Upper lobe of left lung (tissue), 6 donors: ENCODE measurements around the gene PEX14. TPM values are rescaled to one million over a fixed set of nuclear protein-coding genes. Genes with fewer than 3 reads are reported as not detected.

Experiments used
- ATAC-seq, 2 donors: fragments of 200-7000 bp; cut with Tn5 transposase; one replicate each; pipeline ENCODE4 v1.9.1; 2022; ENCODE audit warnings: mild to moderate bottlenecking in 2 of 2, moderate library complexity in 2 of 2; ENCODE audit not compliant: low FRiP score in 2 of 2
- DNase-seq, 2 donors: peaks; one replicate each; pipeline ENCODE4 v3.0.0-alpha.2; 2019 to 2020
- H3K27ac ChIP-seq, 4 donors: fragments of 200-600 bp; sonication (generic); one replicate each; pipeline ENCODE4 v1.5.1; 2016 to 2019
- H3K27me3 ChIP-seq, 4 donors: fragments of 200-600 bp; sonication (generic); one replicate each; pipeline ENCODE4 v1.5.1; 2017 to 2019
- H3K36me3 ChIP-seq, 4 donors: fragments of 200-600 bp; sonication (generic); one replicate each; pipeline ENCODE4 v1.5.1; 2016 to 2019
- H3K4me1 ChIP-seq, 4 donors: fragments of 200-600 bp; sonication (generic); one replicate each; pipeline ENCODE4 v1.5.1; 2018 to 2019
- H3K4me3 ChIP-seq, 4 donors: fragments of 200-600 bp; sonication (generic); one replicate each; pipeline ENCODE4 v1.5.1; 2017 to 2019; ENCODE audit warnings: mild to moderate bottlenecking in 2 of 4, moderate library complexity in 1 of 4
- H3K9me3 ChIP-seq, 4 donors: fragments of 200-600 bp; sonication (generic); one replicate each; pipeline ENCODE4 v1.5.1; 2018 to 2019
- EP300 ChIP-seq, 4 donors: sonication (generic); formaldehyde crosslinking; IDR thresholded peaks; one replicate each; pipeline ENCODE4 v1.5.1; 2017; ENCODE audit warnings: antibody characterized with exemption in 4 of 4, control low read depth in 2 of 4
- POLR2A ChIP-seq, 4 donors: fragments of 450-650 bp; IDR thresholded peaks; one replicate each; pipeline ENCODE4 v1.5.1; 2016 to 2017; ENCODE audit warnings: antibody characterized with exemption in 4 of 4, mild to moderate bottlenecking in 2 of 4
- POLR2AphosphoS5 ChIP-seq, 2 donors: sonication (generic); formaldehyde crosslinking; IDR thresholded peaks; one replicate each; pipeline ENCODE4 v1.5.1; 2017; ENCODE audit warnings: antibody characterized with exemption in 2 of 2
- whole genome bisulfite sequencing, 2 donors: methylation state at CpG; one replicate each; pipeline ENCODE4 v1.1.5; 2017 to 2018; 5-methylcytosine and 5-hydroxymethylcytosine counted together
- total RNA-seq, 6 donors: library from RNA; depleted of rRNA in 4 of 6; stranded (reverse); fragments of >200 nt in 4 of 6; gene quantifications; one replicate each; pipeline versions ENCODE4 v1.1.0 to v1.2.1, GENCODE V29; 2016 to 2021
- TF ChIP-seq, protein P1 (sequence below), 6 experiments: fragments of 450-650 bp in 4 of 6; fragments of 200-600 bp in 2 of 6; sonication (generic) in 2 of 6; IDR thresholded peaks; one replicate each; pipeline ENCODE4 v1.5.1; 2016 to 2019; ENCODE audit warnings: antibody characterized with exemption in 6 of 6
- donor health status: DM: no; HTN: no; CAD: no; lungs with moderate emphysema.
- donor health status: DM: no; HTN: yes; CAD: no; lungs with severe emphysema.

The PEX14 gene
- total RNA-seq, 6 donors from 2014 or later, result 21.2 to 43.0 (median 29.9) TPM

DNA sequence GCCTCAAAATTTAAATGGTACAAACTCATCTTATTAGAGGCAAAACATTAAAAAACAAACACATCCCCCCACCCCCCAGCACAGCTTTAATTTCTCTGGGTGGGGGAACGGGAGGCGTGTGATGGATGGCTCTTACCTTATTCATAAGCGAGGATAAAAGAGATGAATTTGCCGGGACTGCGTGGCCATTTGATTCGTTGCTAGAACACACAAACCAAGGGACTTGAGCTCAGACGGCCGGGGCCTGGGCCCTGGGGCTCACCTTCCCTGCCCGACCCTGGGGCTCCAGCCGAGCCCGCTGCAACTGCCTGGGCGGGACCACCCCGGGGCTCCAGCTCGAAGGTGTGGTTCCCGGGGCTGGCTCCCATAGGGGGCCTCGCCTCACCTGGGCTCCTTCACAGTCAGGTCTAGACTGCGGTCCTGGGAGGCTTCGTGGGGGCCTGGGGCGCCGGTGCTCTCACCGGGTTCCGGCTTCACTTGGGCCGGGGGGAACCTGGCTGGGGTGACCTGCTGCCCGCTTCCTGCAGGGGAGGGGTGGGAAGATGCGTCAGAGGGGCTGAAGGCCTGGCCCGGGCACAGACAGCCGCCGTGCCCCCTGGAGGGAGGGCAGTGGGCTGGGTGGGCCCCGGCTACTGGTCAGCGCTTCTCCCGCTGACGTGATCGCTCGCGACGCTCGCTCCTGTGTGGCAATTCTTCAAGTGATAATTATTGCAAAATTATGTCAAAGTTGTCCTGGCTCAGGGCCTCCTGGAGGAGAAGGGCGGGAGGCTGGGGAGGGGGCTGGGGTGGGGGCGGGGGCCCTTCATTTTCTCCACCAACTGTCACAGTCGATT, 176.0 kb downstream of the PEX14 start:
- Histone ChIP-seq H3K9me3 (no peaks in the 10 kb centered on the region), H3K27ac (peak overlapping the region; percentile 65 to 88 (median 75)), H3K27me3 (no peaks in the 10 kb centered on the region), H3K4me3 (no peak overlapping the region), H3K4me1 (peaks cover 6 to 32% (median 23%) of the 10 kb centered on the region in 4 donors), H3K36me3 (peaks cover 0 to 98% (median 70%) of the 10 kb centered on the region in 4 donors)
- TF ChIP-seq POLR2A (IDR thresholded peaks at IDR 0.05) (no peak), POLR2AphosphoS5 (IDR thresholded peaks at IDR 0.05) (no peak), EP300 (IDR thresholded peaks at IDR 0.05) (no peak)
- TF ChIP-seq, protein P1, sequence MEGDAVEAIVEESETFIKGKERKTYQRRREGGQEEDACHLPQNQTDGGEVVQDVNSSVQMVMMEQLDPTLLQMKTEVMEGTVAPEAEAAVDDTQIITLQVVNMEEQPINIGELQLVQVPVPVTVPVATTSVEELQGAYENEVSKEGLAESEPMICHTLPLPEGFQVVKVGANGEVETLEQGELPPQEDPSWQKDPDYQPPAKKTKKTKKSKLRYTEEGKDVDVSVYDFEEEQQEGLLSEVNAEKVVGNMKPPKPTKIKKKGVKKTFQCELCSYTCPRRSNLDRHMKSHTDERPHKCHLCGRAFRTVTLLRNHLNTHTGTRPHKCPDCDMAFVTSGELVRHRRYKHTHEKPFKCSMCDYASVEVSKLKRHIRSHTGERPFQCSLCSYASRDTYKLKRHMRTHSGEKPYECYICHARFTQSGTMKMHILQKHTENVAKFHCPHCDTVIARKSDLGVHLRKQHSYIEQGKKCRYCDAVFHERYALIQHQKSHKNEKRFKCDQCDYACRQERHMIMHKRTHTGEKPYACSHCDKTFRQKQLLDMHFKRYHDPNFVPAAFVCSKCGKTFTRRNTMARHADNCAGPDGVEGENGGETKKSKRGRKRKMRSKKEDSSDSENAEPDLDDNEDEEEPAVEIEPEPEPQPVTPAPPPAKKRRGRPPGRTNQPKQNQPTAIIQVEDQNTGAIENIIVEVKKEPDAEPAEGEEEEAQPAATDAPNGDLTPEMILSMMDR (IDR thresholded peaks at IDR 0.05), result no peak
- DNase-seq, result peak in 1 of 2 donors; percentile 78
- WGBS, 2 donors, result 69 to 73% methylated on average over 23 to 31 of the region's 40 CpGs
- ATAC-seq, result no peak

DNA sequence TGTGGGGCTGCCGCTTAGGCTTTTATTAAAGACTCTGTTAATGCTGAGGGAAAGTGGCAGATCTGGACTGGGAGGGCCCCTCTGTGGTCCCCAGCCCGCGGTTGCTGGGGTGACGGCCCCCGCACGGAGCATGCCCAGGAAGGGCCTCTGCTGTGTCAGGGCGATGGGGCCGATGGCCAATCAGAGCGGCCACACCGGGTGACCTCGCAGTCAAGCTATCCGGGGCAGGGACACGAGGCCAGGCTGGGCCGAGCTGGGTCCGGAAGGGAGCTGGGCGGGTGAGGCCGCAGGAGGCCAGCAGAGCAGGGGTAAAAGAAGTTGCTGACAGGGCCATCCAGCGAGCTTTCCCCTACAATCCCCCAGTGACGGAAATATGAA, 176.6 kb downstream of the PEX14 start:
- Histone ChIP-seq H3K4me3 (no peak overlapping the region), H3K9me3 (no peaks in the 10 kb centered on the region), H3K36me3 (peaks cover 0 to 98% (median 69%) of the 10 kb centered on the region in 4 donors), H3K27ac (peak overlapping the region; percentile 65 to 88 (median 75)), H3K27me3 (no peaks in the 10 kb centered on the region), H3K4me1 (peaks cover 6 to 32% (median 23%) of the 10 kb centered on the region in 4 donors)
- TF ChIP-seq, protein P1 (IDR thresholded peaks at IDR 0.05), result no peak
- TF ChIP-seq POLR2AphosphoS5 (IDR thresholded peaks at IDR 0.05), result no peak
- WGBS, 2 donors, result 35 to 68% methylated on average over 4 to 19 of the region's 19 CpGs
- ATAC-seq, result peak; percentile 5 to 54
- peak in 1 of 2 donors; percentile 79 for DNase-seq

DNA sequence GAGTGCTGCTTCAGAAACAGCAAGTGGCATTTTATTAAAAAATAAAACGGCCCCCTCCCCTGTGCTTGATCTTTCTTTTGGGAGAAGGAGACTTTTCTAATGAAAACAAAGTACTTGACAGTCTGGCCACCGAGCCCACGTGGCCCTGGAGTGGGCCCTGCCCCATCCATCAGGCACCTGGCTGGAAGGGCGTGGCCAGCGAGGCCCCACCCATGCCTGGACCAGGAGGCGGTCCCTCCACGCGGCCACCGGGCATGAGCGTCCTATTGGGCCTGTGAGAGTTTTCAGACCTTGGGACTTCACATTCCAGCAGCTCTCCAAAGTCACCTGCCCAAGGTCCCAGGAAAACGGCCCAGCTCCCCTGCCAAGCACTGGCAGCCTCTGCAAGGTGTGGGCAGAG, 177.0 kb downstream of the PEX14 start:
- WGBS, 2 donors, result 61% methylated on average over 3 to 11 of the region's 11 CpGs
- ATAC-seq (peak; percentile 58 to 92), DNase-seq (peak; percentile 91 to 95)
- Histone ChIP-seq H3K27me3 (no peaks in the 10 kb centered on the region), H3K4me1 (peaks cover 6 to 32% (median 23%) of the 10 kb centered on the region in 4 donors), H3K36me3 (peaks cover 0 to 98% (median 69%) of the 10 kb centered on the region in 4 donors), H3K4me3 (no peak overlapping the region), H3K9me3 (no peaks in the 10 kb centered on the region), H3K27ac (peak overlapping the region; percentile 65 to 88 (median 75))
- TF ChIP-seq, protein P1 (IDR thresholded peaks at IDR 0.05), result no peak
- peak in 1 of 4 donors; percentile 24 for TF ChIP-seq POLR2A (IDR thresholded peaks at IDR 0.05)

DNA sequence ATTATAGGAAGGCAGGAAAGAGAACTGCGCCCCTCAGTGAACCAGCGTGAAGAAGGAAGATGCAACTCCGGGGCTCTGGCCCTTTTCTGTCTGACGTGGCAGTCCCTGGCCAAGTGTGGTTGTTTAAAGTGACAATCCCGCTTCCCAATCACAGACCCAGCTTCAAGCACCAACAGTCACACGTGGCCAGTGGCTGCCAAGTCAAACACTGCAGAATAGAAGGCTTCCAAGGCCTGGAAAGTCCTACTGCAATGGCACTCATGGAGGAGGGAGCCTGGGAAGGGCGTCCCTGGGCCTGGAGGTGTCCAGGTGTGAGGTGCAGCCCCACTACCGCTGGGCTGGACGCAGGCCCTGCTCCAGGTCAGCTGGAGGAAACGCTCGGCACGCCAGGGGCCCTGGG, 177.9 kb downstream of the PEX14 start:
- 56 to 71% methylated on average over 6 to 12 of the region's 12 CpGs for WGBS, 2 donors
- Histone ChIP-seq H3K27ac (peak overlapping the region; percentile 22 to 83 (median 50)), H3K27me3 (no peaks in the 10 kb centered on the region), H3K4me3 (no peak overlapping the region), H3K4me1 (peaks cover 6 to 32% (median 23%) of the 10 kb centered on the region in 4 donors), H3K36me3 (peaks cover 0 to 97% (median 63%) of the 10 kb centered on the region in 4 donors), H3K9me3 (no peaks in the 10 kb centered on the region)
- TF ChIP-seq, protein P1 (IDR thresholded peaks at IDR 0.05), result no peak
- no peak for TF ChIP-seq EP300 (IDR thresholded peaks at IDR 0.05)
- TF ChIP-seq POLR2AphosphoS5 (IDR thresholded peaks at IDR 0.05), result peak in 1 of 2 donors; percentile 28
- TF ChIP-seq POLR2A (IDR thresholded peaks at IDR 0.05), result no peak
- peak in 1 of 2 donors; percentile 82 for DNase-seq
- peak; percentile 5 to 47 for ATAC-seq
